ENCODE data around the gene SLC45A1.

The SLC45A1 gene

DNA sequence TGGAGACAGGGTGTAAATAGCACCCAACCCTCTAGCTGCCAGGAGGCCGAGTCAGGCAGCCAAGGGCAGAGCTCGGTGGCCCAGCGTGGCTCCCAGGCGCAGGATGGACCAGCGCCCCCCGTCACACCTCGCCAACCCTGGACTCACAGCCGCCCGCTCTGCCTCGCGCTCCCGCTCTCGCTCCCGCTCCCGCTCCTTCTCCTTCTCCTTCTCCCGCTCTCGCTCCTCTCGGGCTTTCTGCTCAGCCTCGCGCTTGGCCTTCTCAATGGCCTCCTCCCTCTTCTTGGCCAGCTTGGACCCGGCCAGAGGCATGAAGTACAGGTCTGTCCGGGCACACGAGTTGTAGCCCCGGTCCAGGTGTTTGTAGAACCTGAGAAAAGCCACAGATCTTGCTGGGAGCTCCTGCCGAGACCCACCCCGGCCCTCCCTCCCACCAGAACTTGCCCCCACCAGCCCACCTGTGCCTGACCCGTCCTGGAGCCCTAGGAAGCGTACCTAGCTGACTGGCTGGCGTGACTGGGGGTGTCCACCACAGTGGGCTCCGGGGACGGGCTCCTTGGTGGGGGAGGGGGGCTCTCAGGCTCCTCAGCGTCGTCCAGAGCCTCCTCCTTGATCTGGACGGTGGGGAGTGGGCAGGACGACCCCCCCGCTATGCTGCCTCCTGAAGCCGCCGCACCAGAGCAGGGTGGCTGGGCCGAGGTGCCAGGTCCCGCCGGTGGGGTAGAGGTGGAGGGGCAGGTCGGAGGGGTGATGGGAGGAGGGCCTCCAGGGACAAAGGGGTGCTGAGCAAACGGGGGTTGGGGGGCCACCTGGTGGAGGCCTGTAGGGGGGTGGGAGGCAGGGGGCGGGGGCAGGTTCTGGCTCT lies 41.9 kb downstream of the SLC45A1 start:
- no peaks in the 10 kb centered on the region for H3K27me3 ChIP-seq (ENCODE audit: insufficient read depth, low read length)
- no peaks in the 10 kb centered on the region for H3K4me1 ChIP-seq (ENCODE audit: insufficient read depth, low read length)
- no peak overlapping the region for H3K27ac ChIP-seq (ENCODE audit: low read length)
- no peak overlapping the region for H3K9ac ChIP-seq (ENCODE audit: low read depth, low read length)
- no peak overlapping the region for H3K4me3 ChIP-seq (ENCODE audit: low read length)
- H3K9me3 ChIP-seq (ENCODE audit: insufficient read depth, low read depth, low read length): no peaks in the 10 kb centered on the region
- H3K36me3 ChIP-seq (ENCODE audit: insufficient read depth, low read depth, low read length): peaks cover 88% of the 10 kb centered on the region

DNA sequence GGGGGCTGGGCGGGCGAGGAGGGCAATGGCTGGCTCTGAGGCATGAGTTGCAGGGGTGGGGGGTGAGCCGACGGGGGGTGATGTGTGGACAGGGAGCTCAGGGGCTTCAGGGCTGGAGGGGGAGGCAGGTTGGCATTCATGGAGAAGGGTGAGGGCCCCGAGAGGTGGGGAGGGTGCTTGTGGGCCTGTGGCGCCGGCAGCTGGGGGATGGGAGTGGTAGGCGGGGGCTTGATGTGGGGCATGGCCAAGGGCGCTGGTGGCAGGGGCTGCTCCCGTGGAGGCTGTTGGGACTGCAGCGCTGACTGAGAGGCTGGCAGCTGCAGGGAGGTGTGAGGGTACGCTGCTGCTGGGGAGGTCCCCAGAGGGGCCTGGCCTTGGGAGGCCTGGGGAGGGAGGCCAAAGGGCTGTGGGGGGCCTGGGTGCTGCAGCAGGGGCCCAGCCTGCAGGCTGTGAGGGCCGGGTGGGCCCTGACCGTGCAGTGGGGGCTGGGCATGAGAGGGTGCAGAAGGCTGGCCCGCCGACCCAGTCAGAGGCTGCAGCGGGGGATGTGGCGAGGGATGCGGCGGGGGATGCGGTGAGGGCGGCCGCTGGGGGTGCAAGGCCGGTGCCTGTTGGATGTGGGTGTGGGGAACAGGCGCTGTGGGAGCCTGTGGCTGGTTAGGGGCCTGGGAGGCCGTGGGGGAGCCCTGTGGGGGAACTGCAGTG lies 42.7 kb downstream of the SLC45A1 start:
- H3K4me1 ChIP-seq (ENCODE audit: insufficient read depth, low read length): no peaks in the 10 kb centered on the region
- no peaks in the 10 kb centered on the region for H3K27me3 ChIP-seq (ENCODE audit: insufficient read depth, low read length)
- no peak overlapping the region for H3K9ac ChIP-seq (ENCODE audit: low read depth, low read length)
- H3K27ac ChIP-seq (ENCODE audit: low read length): no peak overlapping the region
- H3K4me3 ChIP-seq (ENCODE audit: low read length): no peak overlapping the region
- H3K36me3 ChIP-seq (ENCODE audit: insufficient read depth, low read depth, low read length): peaks cover 88% of the 10 kb centered on the region
- H3K9me3 ChIP-seq (ENCODE audit: insufficient read depth, low read depth, low read length): no peaks in the 10 kb centered on the region

DNA sequence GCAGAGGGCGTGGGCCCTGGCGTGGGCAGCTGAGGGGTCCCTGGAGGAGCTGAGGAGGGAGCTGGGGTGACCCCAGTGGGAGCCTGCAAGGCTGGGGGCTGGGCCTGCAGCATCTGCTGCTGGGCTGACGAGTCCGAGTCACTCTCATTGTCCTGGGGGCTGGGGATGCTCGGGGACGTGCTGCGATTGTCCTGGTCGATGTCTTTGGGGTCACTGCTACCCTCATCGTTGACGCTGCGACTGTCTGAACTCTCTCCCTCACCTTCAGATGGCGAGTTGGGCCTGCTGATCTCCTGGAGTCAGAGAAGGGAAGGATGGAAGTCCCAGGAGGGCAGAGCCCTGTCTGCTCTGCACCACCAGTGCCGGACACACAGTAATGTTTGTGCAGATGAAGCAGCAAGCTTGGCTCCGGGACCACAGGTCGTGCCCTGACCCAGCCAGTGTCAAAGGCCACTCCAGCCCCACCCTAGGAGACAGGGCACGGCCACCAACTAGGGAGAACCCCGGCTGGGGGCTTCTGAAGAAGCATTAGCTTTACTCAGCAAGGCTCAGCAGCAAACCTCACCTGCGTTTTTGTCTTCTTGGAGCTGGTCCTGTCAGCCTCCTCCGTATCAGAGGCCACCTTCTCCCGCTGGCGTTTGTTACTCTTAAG lies 43.4 kb downstream of the SLC45A1 start:
- Histone ChIP-seq H3K36me3 (ENCODE audit: insufficient read depth, low read depth, low read length) (peaks cover 88% of the 10 kb centered on the region), H3K9me3 (ENCODE audit: insufficient read depth, low read depth, low read length) (no peaks in the 10 kb centered on the region), H3K9ac (ENCODE audit: low read depth, low read length) (no peak overlapping the region), H3K4me3 (ENCODE audit: low read length) (no peak overlapping the region), H3K27ac (ENCODE audit: low read length) (no peak overlapping the region), H3K4me1 (ENCODE audit: insufficient read depth, low read length) (no peaks in the 10 kb centered on the region), H3K27me3 (ENCODE audit: insufficient read depth, low read length) (no peaks in the 10 kb centered on the region)

DNA sequence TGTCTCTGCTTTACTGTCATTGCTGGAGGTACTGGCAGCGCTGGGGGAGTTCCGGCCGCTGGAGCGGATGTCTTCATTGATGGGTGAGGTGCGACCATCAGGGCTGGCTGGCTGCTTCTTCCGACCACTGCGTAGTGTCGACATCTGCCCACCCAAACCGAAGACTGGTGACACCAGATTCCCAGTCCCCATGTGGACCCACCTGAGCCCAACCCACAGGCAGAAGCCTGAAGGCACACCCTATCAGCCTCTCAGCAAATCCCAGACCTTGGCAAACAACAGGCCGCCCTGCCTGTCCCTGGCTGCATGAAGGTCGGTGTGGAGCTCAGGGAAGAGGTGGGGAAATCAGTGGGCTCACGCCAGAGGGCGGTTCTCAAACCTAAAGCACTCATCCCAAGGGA lies 44.8 kb downstream of the SLC45A1 start:
- H3K9me3 ChIP-seq (ENCODE audit: insufficient read depth, low read depth, low read length): no peaks in the 10 kb centered on the region

DNA sequence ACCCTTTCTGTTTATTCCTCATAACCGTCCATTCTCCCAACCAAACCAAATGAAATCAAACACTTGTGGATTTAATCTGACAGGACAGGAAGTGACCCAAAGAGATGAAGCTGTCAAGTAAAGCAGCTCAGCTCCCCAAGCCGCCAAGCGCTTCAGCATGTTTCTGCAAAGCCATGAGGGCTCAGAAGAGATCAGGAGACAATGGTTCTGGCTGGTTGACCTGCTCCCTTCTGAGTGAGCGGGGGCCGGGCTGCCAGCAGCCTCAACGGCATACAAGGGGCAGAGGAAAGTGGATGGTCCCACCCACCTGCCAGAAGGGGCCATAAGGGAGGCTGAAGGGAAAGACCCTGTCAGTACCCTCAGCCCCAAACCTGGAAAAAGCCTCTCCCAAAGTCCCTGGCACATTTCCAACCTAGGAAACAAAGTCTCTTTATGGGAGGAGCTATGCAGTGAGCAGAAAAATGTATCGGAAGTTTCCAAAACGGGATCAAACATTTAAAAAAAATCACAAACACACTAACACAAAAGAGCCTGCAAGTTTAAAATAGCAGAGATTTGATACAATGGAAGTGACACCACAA lies 45.4 kb downstream of the SLC45A1 start:
- Histone ChIP-seq H3K4me1 (ENCODE audit: insufficient read depth, low read length) (peaks cover 4% of the 10 kb centered on the region; the same call in 1 of the 2 replicates), H3K27ac (ENCODE audit: low read length) (no peak overlapping the region), H3K27me3 (ENCODE audit: insufficient read depth, low read length) (no peaks in the 10 kb centered on the region), H3K4me3 (ENCODE audit: low read length) (no peak overlapping the region), H3K9ac (ENCODE audit: low read depth, low read length) (no peak overlapping the region), H3K9me3 (ENCODE audit: insufficient read depth, low read depth, low read length) (no peaks in the 10 kb centered on the region), H3K36me3 (ENCODE audit: insufficient read depth, low read depth, low read length) (peaks cover 69% of the 10 kb centered on the region)

More for the DNA sequence above, 44.8 kb downstream of the SLC45A1 start:
- Histone ChIP-seq H3K36me3 (ENCODE audit: insufficient read depth, low read depth, low read length) (peaks cover 75% of the 10 kb centered on the region), H3K4me1 (ENCODE audit: insufficient read depth, low read length) (peaks cover 2% of the 10 kb centered on the region; the same call in 1 of the 2 replicates), H3K4me3 (ENCODE audit: low read length) (no peak overlapping the region), H3K27me3 (ENCODE audit: insufficient read depth, low read length) (no peaks in the 10 kb centered on the region), H3K27ac (ENCODE audit: low read length) (no peak overlapping the region), H3K9ac (ENCODE audit: low read depth, low read length) (no peak overlapping the region)

DNA sequence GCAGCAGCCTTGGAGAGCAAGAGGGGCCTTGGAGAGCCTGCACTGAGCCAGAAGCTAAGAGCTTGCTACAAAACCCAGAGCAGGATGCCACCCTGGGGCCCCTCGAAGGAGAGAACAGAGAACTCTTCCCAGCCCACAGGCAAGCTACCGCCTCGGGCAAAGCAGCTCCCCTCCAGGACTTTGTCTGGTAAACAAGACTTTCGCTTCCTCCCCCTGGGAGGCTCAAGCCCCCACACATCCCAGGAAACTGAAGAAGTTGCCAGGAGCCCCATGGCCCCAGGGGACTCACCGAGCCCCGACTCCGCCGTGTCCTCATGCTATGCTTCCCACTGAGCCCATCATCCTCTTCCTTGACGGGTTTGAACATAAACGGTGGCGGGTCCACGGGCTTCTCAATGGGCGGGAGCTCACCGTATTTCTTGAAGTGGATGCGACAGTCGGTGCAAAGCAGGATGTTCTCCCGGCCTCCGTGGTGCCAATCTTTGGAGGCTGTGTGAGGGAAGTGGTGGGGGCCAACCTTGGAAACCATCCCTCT lies 45.9 kb downstream of the SLC45A1 start:
- Histone ChIP-seq H3K9me3 (ENCODE audit: insufficient read depth, low read depth, low read length) (no peaks in the 10 kb centered on the region), H3K27ac (ENCODE audit: low read length) (no peak overlapping the region), H3K36me3 (ENCODE audit: insufficient read depth, low read depth, low read length) (peaks cover 64% of the 10 kb centered on the region), H3K27me3 (ENCODE audit: insufficient read depth, low read length) (no peaks in the 10 kb centered on the region), H3K4me3 (ENCODE audit: low read length) (no peak overlapping the region), H3K4me1 (ENCODE audit: insufficient read depth, low read length) (peaks cover 4% of the 10 kb centered on the region; the same call in 1 of the 2 replicates), H3K9ac (ENCODE audit: low read depth, low read length) (no peak overlapping the region)

DNA sequence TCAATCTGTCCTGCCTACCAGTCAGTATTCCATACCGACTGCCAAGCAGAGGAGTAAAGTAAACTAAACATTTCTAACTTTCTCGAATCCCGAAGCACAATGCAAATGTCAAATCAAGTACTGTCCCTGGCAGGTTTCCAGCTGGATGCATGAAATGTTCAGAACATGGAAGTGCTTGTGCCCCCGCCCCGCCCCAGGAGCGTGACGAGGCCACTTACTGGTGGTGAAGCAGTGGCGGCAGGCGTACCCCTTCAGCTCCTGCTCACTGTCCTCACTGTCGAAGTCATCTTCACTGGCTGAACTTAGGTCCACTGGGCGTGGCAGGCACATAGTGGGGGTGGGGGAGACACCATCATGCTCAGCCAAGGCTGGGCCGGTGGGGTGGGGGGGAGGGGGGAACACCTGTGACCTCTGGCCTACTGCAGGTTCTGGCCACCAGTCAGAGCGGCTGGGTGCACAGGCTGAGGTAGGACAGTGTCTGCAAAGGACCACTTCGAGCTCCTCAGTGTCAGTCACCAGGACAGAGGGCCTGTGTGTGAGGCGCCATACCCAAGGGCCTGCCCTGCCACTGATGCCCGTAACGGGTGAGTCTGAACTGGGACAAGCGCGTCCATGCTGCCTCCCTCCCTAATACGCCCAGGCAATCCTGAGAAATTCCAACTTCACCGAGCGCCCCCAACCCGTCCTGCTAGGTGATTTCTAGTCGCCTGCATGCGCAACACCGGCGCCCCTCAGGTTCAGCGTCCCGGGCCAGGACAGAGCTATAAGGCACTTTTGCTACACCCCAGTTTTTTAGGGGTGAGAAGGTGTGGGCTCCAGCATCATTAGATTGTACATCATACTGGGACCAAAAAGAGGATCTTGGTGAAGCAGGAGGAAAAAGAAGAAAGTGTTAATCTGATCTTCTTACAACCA lies 46.9 kb downstream of the SLC45A1 start:
- no peak overlapping the region for H3K4me3 ChIP-seq (ENCODE audit: low read length)
- H3K9ac ChIP-seq (ENCODE audit: low read depth, low read length): no peak overlapping the region
- H3K27ac ChIP-seq (ENCODE audit: low read length): no peak overlapping the region
- peaks cover 54% of the 10 kb centered on the region for H3K36me3 ChIP-seq (ENCODE audit: insufficient read depth, low read depth, low read length)
- H3K9me3 ChIP-seq (ENCODE audit: insufficient read depth, low read depth, low read length): no peaks in the 10 kb centered on the region
- H3K27me3 ChIP-seq (ENCODE audit: insufficient read depth, low read length): no peaks in the 10 kb centered on the region
- peaks cover 4% of the 10 kb centered on the region; the same call in 1 of the 2 replicates for H3K4me1 ChIP-seq (ENCODE audit: insufficient read depth, low read length)

DNA sequence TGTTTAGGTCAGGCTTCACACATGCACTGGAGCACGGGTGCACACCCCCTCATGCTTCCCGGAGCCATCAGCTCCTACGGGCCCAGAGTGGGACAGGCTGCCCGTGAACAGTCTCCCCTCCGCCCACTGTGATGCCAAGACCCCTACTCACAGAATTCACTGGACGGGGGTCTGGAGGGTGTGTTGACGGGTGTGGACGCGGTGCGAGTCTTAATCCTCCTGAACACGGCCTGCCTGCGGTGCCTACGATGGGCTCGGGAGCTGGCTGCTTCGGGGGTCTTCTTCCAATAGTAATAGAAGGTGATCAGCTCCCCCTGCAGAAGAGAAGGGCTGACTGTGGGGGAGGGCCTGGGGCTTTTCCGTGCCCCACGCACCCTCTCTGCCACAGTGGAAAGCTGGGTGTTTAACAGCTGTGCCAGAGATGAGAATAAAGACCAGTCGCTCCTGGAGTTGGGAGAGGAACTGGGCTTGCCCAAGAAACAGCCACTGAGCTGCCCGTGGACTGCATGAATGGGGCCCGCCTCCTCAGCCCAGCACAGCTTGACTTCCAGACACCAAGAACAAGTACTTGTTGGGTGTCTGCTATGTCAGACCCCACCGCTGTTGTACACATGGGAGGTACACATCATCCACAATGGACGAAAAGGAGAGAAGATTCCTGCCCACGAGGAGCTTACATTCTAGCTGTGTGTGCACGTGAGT lies 47.9 kb downstream of the SLC45A1 start:
- Histone ChIP-seq H3K9me3 (ENCODE audit: insufficient read depth, low read depth, low read length) (no peaks in the 10 kb centered on the region), H3K36me3 (ENCODE audit: insufficient read depth, low read depth, low read length) (peaks cover 55% of the 10 kb centered on the region), H3K9ac (ENCODE audit: low read depth, low read length) (no peak overlapping the region), H3K27ac (ENCODE audit: low read length) (no peak overlapping the region), H3K4me3 (ENCODE audit: low read length) (no peak overlapping the region), H3K4me1 (ENCODE audit: insufficient read depth, low read length) (peaks cover 12% of the 10 kb centered on the region; the same call in 1 of the 2 replicates), H3K27me3 (ENCODE audit: insufficient read depth, low read length) (no peaks in the 10 kb centered on the region)

DNA sequence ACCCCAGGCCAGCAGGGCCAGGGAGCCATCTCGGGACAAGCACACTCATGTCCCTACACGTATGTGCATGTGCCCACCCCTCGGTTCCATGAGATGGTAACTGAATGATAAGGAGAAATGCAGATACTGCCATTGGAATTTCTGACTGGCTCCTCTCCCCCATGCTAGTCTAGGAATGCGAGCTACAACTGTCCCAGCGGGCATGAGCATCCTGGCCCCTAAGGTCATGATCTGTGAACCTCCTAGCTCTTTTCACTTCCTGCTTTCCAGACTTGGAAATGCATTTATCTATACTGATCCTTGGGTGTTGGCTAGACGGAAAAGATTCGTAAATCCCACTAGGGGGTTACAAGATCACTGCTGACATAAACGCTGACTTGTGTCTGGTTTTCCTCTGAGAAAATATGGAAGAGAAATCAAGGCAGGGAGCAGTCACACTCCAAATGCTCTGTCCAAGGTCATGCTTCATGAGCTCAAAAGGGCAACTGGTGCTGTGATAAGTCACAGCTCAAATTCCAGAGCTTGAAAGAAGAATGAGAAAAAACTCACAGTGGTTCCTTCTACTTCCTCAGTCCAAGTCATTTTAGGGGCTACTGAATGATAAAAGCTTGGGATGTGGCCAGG lies 49.8 kb downstream of the SLC45A1 start:
- Histone ChIP-seq H3K9ac (ENCODE audit: low read depth, low read length) (no peak overlapping the region; the same call in 1 of the 2 replicates), H3K27ac (ENCODE audit: low read length) (no peak overlapping the region), H3K36me3 (ENCODE audit: insufficient read depth, low read depth, low read length) (peaks cover 43% of the 10 kb centered on the region), H3K4me3 (ENCODE audit: low read length) (no peak overlapping the region), H3K4me1 (ENCODE audit: insufficient read depth, low read length) (peaks cover 31% of the 10 kb centered on the region; the same call in 1 of the 2 replicates), H3K9me3 (ENCODE audit: insufficient read depth, low read depth, low read length) (no peaks in the 10 kb centered on the region), H3K27me3 (ENCODE audit: insufficient read depth, low read length) (no peaks in the 10 kb centered on the region)
